ENCODE measurements around the gene ZMAT5.
A peak's percentile ranks its signal among the peaks of the same experiment; 100 is the strongest.
"Not testable (repeated sequence)": the region's sequence is repeated elsewhere in the genome, so short reads cannot be mapped to it uniquely, and the experiment has no call there.

The ZMAT5 gene

GRCh38 chr22:29784451-29785361 is 17.9 kb upstream of the ZMAT5 start:
- no peak for DNase-seq

- DNase-seq: no peak
Observed at GRCh38 chr22:29782061-29782845, 15.4 kb upstream of the ZMAT5 start.

GRCh38 chr22:29780748-29781676 is 14.2 kb upstream of the ZMAT5 start:
- DNase-seq: no peak

GRCh38 chr22:29780220-29780619 is 13.4 kb upstream of the ZMAT5 start:
- DNase-seq: no peak

DNA sequence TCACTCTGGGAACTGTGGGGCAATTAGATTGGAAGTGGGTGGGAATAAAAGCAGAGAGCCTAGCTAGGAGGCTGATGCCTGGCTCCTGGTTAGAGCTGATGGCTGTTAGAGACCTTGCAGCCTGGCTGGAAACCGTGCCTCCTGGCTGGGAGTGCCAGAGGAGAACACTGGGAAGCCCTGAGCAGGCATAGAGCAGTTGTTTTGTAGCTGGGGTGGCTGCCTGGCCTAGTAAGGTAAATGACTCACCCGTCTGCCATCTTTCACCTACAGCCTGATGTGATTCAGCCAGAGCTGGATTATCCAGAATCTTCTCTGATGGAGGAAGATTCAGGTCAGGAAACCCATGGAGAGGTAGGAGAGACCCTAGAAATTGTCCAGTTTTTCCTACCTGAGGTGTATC is 6.4 kb upstream of the ZMAT5 start:
- no peak for DNase-seq

- no peak for DNase-seq
Observed at GRCh38 chr22:29772170-29772641, 5.4 kb upstream of the ZMAT5 start.

DNA sequence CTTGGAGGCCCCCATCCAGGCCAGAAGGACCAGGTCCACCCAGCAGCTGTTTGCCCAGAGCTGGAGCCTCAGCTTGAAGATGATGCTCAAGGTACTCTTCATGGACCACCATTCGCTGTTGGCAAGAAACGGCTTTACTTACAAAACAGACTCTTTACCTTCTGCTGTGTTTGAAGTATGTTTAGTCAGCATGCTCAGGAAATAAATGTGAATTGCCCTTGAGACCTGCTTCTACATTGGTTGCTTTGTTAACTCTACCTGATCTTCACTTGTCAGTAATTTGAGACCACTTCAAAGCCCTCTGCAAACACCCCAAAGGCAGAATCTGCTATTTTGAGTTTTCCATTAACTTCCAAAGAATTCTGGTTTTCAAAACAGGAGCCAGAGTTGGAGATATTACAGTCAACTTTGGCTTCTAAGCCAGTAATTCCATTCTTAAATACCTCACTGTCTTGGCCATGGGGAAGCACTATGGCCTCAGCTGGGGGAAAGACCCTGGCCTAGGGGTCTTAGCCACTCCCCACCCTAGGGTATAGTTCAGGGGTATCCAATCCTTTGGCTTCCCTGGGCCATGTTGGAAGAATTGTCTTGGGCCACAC is 3.0 kb upstream of the ZMAT5 start:
- no peak for DNase-seq

GRCh38 chr22:29768052-29768693 is 1.4 kb upstream of the ZMAT5 start:
- no peak for DNase-seq

GRCh38 chr22:29767171-29768051 is 604 bp upstream of the ZMAT5 start, which contains the start of gene UQCR10:
TSS of gene UQCR10 (plus strand) at chr22:29767369. CDS start at chr22:29767399, 30 bp downstream.
- DNase-seq: peak; percentile 97

GRCh38 chr22:29765905-29766631 is 739 bp downstream of the ZMAT5 start:
- DNase-seq: peak; percentile 53

GRCh38 chr22:29762263-29762662 is 4.5 kb downstream of the ZMAT5 start:
- no peak for DNase-seq

- no peak for DNase-seq
Observed at GRCh38 chr22:29758959-29759358, 7.8 kb downstream of the ZMAT5 start.

DNA sequence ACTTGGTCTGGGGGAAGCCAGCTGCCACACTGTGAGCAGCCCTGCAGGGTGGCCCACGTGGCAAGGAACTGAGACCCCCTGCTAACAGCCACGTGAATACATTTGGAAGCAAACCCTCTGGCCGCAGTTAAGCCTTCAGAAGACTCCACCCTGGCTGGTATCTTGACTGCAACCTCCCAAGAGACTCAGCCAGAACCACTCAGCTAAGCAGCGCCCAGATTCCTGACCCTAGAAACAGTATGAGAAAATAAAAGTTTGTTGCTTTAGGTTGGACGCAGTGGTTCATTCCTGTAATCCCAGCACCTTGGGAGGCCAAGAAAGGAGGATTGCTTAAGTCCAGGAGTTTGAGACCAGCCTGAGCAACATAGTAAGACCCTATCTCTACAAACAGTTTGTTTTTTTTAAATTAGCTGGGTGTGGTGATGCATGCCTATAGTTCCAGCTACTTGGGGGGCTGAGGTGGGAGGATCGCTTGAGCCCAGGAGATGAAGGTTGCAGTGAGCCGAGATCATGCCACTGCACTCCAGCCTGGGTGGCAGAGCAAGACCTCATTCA is 8.7 kb downstream of the ZMAT5 start:
- DNase-seq: no peak

DNA sequence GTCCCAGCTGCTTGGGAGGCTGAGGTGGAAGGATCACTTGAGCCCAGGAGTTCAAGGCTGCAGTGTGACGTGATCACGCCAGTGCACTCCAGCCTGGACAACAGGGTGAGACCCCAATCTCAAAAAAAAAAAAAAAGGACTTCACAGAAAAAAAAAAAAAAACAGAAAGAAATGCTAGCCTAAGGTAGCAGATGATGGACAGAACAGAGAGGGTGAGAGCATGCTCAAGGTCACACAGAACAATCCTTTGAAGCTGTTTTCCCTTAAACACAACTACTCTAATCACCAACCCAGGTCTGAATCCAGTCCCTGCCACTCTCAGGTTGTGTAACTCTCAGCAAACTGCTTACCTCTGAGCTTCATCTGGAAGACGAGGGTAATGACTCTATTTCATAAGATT is 9.7 kb downstream of the ZMAT5 start:
- DNase-seq: no peak

- DNase-seq: no peak
Observed at GRCh38 chr22:29756341-29756740, 10.5 kb downstream of the ZMAT5 start.

DNA sequence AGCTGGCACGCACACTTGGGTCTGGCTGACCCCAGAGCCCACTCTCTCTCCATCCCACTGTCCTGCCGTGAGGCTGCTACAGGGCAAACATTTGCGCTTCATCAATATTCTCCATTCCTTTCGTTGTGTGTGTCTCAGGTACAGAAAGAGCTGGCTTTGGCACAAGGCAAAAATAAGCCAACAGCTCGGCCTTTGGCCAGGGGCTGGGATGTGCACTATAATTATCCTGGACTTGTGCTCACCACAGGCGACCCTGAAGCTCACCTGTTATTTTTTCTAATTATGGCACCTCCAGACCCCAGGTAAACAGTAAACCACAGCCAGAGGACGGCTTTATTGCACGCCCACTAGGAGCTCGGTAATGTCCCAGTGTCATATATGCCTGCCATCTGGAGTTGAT is 10.9 kb downstream of the ZMAT5 start:
- DNase-seq: no peak

- DNase-seq: not testable (repeated sequence)
Observed at GRCh38 chr22:29754658-29755395, 12.0 kb downstream of the ZMAT5 start.

DNA sequence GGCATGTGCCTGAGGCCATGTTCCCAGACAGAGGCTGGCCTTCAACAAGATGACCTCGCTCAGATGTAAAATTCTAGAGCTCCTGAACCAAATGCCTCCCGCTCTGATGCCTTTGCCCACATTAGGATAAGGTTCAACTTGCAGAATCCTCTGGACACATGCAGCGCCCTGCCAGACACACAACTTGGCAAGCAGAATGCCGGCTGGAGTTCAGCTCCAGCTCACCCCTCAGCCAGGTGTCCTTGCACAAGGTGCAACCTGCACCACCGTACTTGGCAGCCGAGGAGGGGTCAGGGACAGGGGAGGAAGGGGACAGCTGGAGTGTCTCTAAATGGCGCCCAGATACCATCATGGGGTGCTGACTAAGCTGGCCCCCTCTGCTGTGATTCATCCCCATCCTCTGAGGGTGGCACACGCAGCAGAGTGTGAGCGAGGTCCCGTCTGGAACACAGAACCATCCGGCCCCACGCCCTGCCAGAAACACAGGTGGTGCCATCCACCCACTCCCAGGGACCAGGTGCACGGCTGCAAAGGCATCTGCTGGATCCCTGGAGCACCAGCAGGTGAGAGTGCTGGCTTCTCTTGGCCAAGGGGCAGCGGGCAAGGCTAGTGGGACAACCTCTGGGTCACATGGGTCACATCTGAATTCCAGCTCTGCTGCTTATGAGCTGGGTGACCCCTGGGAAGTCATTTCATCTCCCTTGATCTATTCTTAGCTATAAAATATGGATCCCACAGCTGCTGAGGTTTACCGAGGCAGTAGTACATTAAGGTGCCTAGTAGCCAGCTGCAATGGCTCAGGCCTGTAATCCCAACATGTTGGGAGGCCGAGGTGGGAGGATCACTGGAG is 12.8 kb downstream of the ZMAT5 start:
- no peak for DNase-seq
